ENCODE results near the gene PPDPF.

- TF ChIP-seq CTCF (IDR thresholded peaks at IDR 0.05) = no peak
- no peak for TF ChIP-seq EZH2 (IDR thresholded peaks at IDR 0.05)
- TF ChIP-seq EZH2phosphoT487 (IDR thresholded peaks at IDR 0.05) = no peak
Measured at GRCh38 chr20:63565699-63566335, 45.3 kb downstream of the PPDPF start.
